Vagina (tissue), 2 donors: ENCODE data around the gene IFT122.

ENCODE experiments used
- CTCF ChIP-seq, 3 experiments: fragments of 450-650 bp in 2 of 3; fragments of 200-600 bp in 1 of 3; sonication (generic) in 1 of 3; IDR thresholded peaks; one replicate each; pipeline ENCODE4 v1.5.1; 2017 to 2019; ENCODE audit warnings: antibody characterized with exemption in 3 of 3, mild to moderate bottlenecking in 2 of 3, moderate library complexity in 2 of 3
- POLR2A ChIP-seq, 2 donors: fragments of 450-650 bp; IDR thresholded peaks; one replicate each; pipeline ENCODE4 v1.6.1; 2017; ENCODE audit warnings: antibody characterized with exemption in 2 of 2, mild to moderate bottlenecking in 2 of 2, moderate library complexity in 2 of 2
- POLR2AphosphoS5 ChIP-seq, 2 donors: sonication (generic); formaldehyde crosslinking; IDR thresholded peaks; one replicate each; pipeline ENCODE4 v1.9.0; 2017; ENCODE audit warnings: antibody characterized with exemption in 2 of 2, mild to moderate bottlenecking in 2 of 2, low read depth in 1 of 2; ENCODE audit not compliant: insufficient read depth in 1 of 2

GRCh38 chr3:129398803-129399144, 41.2 kb upstream of the IFT122 start:
- TF ChIP-seq POLR2A (IDR thresholded peaks at IDR 0.05) (no peak), POLR2AphosphoS5 (IDR thresholded peaks at IDR 0.05; ENCODE audit: insufficient read depth in 1 of 2, low read depth in 1 of 2) (no peak), CTCF (IDR thresholded peaks at IDR 0.05) (no peak)
